Thyroid gland (tissue), 4 donors: ENCODE measurements around the gene GJB5. TPM values are rescaled to one million over a fixed set of nuclear protein-coding genes. Genes with fewer than 3 reads are reported as not detected.

Experiments used
- DNase-seq, 2 donors: peaks; one replicate each; pipeline ENCODE4 v3.0.0-alpha.2; 2019
- H3K27ac ChIP-seq, 3 donors: fragments of 200-600 bp; sonication (generic); 1 replicate in 2 of 3; 2 replicates in 1 of 3; pipeline ENCODE4 v1.5.1; 2016 to 2019; ENCODE audit warnings: mild to moderate bottlenecking in 1 of 3, moderate library complexity in 1 of 3
- H3K27me3 ChIP-seq: fragments of 200-600 bp; sonication (generic); one replicate; pipeline ENCODE4 v1.5.1; 2019
- H3K36me3 ChIP-seq, 2 donors: fragments of 200-600 bp; sonication (generic); one replicate each; pipeline ENCODE4 v1.5.1; 2016 to 2019
- H3K4me1 ChIP-seq, 2 donors: fragments of 200-600 bp; sonication (generic); one replicate each; pipeline ENCODE4 v1.5.1; 2017 to 2019
- H3K4me3 ChIP-seq, 3 donors: fragments of 200-600 bp; sonication (generic); replicated peaks in 1 of 3; 1 replicate in 2 of 3; 2 replicates in 1 of 3; pipeline ENCODE4 v1.5.1; 2016; ENCODE audit warnings: mild to moderate bottlenecking in 1 of 3
- H3K9me3 ChIP-seq: fragments of 200-600 bp; sonication (generic); one replicate; pipeline ENCODE4 v1.5.1; 2017
- POLR2A ChIP-seq, 2 donors: fragments of 450-650 bp; IDR thresholded peaks; one replicate each; pipeline ENCODE4 v1.6.1; 2017; ENCODE audit warnings: antibody characterized with exemption in 2 of 2, mild to moderate bottlenecking in 2 of 2, moderate library complexity in 1 of 2
- WGBS, 2 donors: methylation state at CpG; one replicate each; pipeline ENCODE4 v1.1.5; 2017; 5-methylcytosine and 5-hydroxymethylcytosine counted together
- intact Hi-C: fragments of 100-400 bp; cut with DNase I; formaldehyde crosslinking; loops from one replicate; pipeline ENCODE4 v1.15.1; 2023
- total RNA-seq, 4 donors: library from RNA; depleted of rRNA; stranded (reverse); fragments of >200 nt; gene quantifications; one replicate each; pipeline ENCODE4 v1.2.3, GENCODE V29; 2016
- TF ChIP-seq, protein P1 (sequence below), 6 experiments: fragments of 200-600 bp in 3 of 6; fragments of 450-650 bp in 3 of 6; sonication (generic) in 3 of 6; IDR thresholded peaks; one replicate each; pipeline ENCODE4 v1.5.1; 2016 to 2019; ENCODE audit warnings: antibody characterized with exemption in 6 of 6, mild to moderate bottlenecking in 2 of 6, inconsistent platforms in 1 of 6, moderate library complexity in 1 of 6

The GJB5 gene
- total RNA-seq, 4 donors from 2014 or later: not detected

DNA sequence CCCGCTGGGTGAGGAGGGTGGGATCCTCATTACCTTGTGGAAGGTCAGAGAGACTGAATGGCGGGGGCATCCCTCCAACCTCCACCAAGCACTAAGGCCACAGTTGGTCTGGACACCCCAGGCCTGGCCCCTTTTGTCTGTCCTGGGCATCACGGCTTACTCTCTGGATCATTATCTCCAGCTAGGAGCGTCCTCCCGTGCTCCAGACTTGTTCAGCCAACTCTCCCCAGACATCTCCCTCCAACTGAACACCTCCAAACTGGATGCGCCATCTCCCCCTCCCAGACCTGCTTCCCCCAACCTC, 7.3 kb upstream of the GJB5 start:
- intact Hi-C loops: no loop called here
- H3K27ac ChIP-seq: no peak overlapping the region
- no peaks in the 10 kb centered on the region for H3K4me1 ChIP-seq
- no peaks in the 10 kb centered on the region for H3K9me3 ChIP-seq
- H3K27me3 ChIP-seq: no peaks in the 10 kb centered on the region
- no peak for DNase-seq
- no peak overlapping the region for H3K4me3 ChIP-seq
- no peaks in the 10 kb centered on the region for H3K36me3 ChIP-seq
- 50 to 59% methylated on average over 6 of the region's 6 CpGs for WGBS, 2 donors
- TF ChIP-seq POLR2A (IDR thresholded peaks at IDR 0.05): no peak
- TF ChIP-seq, protein P1, sequence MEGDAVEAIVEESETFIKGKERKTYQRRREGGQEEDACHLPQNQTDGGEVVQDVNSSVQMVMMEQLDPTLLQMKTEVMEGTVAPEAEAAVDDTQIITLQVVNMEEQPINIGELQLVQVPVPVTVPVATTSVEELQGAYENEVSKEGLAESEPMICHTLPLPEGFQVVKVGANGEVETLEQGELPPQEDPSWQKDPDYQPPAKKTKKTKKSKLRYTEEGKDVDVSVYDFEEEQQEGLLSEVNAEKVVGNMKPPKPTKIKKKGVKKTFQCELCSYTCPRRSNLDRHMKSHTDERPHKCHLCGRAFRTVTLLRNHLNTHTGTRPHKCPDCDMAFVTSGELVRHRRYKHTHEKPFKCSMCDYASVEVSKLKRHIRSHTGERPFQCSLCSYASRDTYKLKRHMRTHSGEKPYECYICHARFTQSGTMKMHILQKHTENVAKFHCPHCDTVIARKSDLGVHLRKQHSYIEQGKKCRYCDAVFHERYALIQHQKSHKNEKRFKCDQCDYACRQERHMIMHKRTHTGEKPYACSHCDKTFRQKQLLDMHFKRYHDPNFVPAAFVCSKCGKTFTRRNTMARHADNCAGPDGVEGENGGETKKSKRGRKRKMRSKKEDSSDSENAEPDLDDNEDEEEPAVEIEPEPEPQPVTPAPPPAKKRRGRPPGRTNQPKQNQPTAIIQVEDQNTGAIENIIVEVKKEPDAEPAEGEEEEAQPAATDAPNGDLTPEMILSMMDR (IDR thresholded peaks at IDR 0.05): no peak

DNA sequence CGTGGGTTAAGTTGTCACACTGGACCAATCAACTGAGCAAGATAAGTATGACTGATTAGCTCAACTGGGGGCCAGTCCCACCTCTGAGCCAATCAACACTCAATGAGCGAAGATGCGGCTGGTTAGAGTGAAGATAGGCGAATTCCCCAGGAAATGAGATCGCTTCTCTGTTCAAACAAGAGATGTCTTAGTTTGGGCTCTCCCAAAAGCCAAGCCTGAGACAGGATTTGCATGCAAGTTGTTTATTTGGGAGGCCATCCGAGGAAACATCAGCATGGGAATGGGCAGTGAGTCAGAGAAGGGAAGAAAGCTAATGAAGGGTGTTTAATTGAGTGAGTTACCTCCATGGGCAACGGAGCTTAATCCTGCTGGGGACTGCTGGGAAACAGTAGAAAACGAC, 4.9 kb upstream of the GJB5 start:
- TF ChIP-seq POLR2A (IDR thresholded peaks at IDR 0.05): no peak
- TF ChIP-seq, protein P1 (IDR thresholded peaks at IDR 0.05): no peak
- no peaks in the 10 kb centered on the region for H3K4me1 ChIP-seq
- WGBS, 2 donors: 34 to 40% methylated on average over 8 of the region's 8 CpGs
- H3K36me3 ChIP-seq: no peaks in the 10 kb centered on the region
- H3K27ac ChIP-seq: no peak overlapping the region
- no peak overlapping the region for H3K4me3 ChIP-seq
- intact Hi-C loops: no loop called here
- no peaks in the 10 kb centered on the region for H3K27me3 ChIP-seq
- H3K9me3 ChIP-seq: no peaks in the 10 kb centered on the region
- no peak for DNase-seq

DNA sequence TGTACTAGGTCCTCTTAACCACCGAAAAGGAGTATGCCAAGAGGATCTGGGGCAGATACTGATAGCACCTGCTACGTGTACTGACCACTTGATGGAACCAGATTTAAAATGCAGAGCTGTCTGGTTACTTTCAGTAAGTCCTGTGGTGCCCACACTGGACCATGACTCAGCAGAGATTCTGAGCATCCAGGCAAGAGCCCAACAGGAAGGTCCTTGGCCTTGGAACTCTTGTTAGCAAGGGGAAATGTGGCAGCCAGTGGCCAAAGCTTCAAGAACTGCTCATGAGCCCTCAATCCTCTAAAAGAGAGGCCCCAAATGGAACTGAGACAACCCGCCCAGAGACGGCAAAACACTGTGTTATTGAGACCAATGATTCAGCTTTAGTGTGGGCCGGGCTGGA, 4.2 kb upstream of the GJB5 start:
- no peak for TF ChIP-seq POLR2A (IDR thresholded peaks at IDR 0.05)
- TF ChIP-seq, protein P1 (IDR thresholded peaks at IDR 0.05): no peak
- DNase-seq: no peak
- Histone ChIP-seq H3K4me1 (no peaks in the 10 kb centered on the region), H3K9me3 (no peaks in the 10 kb centered on the region), H3K4me3 (no peak overlapping the region), H3K27me3 (no peaks in the 10 kb centered on the region), H3K36me3 (no peaks in the 10 kb centered on the region), H3K27ac (no peak overlapping the region)
- intact Hi-C loops: no loop called here
- WGBS, 2 donors: 86 to 88% methylated on average over 5 of the region's 5 CpGs

DNA sequence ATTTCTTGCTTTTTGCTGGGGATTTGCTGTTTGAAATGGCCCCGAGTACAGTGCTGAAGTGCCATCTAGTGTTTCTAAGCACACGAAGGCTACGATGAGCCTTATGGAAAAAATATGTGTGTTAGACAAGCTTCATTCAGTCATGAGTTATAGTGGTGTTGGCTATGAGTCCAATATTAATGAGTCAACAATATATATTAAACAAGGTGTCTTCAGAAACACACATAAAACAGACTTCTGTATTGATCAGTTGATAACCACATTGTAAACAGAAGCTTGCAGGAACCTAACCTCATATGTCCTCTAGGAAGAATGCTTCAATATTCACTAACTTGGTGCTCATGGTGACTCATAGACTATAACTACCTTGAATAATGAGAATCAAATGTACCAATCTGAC, 1.7 kb upstream of the GJB5 start:
- H3K36me3 ChIP-seq: no peaks in the 10 kb centered on the region
- no peak overlapping the region for H3K4me3 ChIP-seq
- intact Hi-C loops: no loop called here
- no peaks in the 10 kb centered on the region for H3K4me1 ChIP-seq
- no peak overlapping the region for H3K27ac ChIP-seq
- WGBS, 2 donors: 71% methylated on average over 3 of the region's 3 CpGs
- DNase-seq: no peak
- H3K9me3 ChIP-seq: no peaks in the 10 kb centered on the region
- no peak for TF ChIP-seq POLR2A (IDR thresholded peaks at IDR 0.05)
- TF ChIP-seq, protein P1 (IDR thresholded peaks at IDR 0.05): no peak
- H3K27me3 ChIP-seq: no peaks in the 10 kb centered on the region

DNA sequence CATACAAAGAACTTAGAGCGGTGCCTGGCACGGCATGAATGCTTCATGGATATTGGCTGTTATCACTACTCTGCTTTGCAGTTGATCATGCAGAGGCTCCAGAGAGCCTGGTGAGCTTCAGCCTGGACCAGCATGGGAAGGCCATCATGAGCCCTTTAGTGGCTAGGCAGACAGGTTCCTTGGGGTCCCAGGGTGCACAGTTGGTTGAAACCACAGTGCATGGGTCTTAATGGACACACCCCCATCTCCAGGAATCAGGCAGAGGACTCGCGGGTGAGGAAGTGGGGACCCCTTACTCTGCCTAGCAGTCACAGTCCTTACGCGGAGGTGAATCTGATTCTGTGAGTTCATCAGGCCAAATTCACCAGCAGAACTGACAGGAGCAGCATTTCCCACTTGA, 1.1 kb downstream of the GJB5 start:
- Histone ChIP-seq H3K36me3 (no peaks in the 10 kb centered on the region), H3K4me3 (no peak overlapping the region), H3K4me1 (no peaks in the 10 kb centered on the region), H3K27me3 (no peaks in the 10 kb centered on the region), H3K27ac (no peak overlapping the region), H3K9me3 (no peaks in the 10 kb centered on the region)
- TF ChIP-seq POLR2A (IDR thresholded peaks at IDR 0.05): no peak
- TF ChIP-seq, protein P1 (IDR thresholded peaks at IDR 0.05): no peak
- WGBS, 2 donors: 94 to 100% methylated on average over 6 of the region's 6 CpGs
- DNase-seq: no peak
- intact Hi-C loops: no loop called here
